GM19468 (cell line): ENCODE measurements around the gene GPR39.

Source experiments
- ATAC-seq: cut with Tn5 transposase; IDR thresholded peaks from one replicate; pipeline ENCODE4 v1.9.1; 2021; ENCODE audit warnings: mild to moderate bottlenecking, moderate library complexity, moderate number of reproducible peaks; ENCODE audit not compliant: unreplicated experiment; ENCODE audit errors: extremely low read depth

GPR39 gene

DNA sequence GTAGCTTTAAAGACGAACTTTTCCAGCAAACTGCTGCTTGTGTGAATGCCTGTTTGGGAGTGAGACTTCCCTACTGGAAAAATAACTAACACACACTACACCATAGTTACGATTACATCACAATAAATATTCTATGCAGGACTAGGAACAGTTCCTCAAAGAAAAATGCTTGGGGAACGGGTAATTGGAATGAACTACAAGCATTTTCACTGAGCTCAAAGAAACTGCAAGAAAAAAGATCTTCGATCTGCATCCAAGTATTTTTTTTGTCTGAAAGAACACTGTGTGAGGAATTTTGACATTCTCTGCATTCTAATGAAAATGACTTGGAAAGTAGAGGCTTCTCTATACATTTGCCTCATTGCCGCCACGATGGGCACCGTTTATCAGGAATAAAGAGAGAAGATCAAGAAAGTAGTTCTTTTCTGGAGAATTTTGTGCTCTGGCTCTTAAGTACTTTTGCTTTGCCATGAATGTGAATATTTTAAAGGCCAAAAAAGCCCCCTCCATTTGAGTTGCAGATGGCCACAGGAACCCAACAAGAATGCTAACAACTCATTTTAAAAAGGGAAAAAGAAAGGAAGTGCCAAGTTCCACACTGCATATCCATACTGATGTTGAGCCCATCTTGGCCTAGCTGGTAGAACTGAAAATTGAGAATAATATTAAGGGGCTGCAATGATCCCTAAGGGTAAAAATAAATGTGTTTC lies 239.8 kb downstream of the GPR39 start:
- ATAC-seq = no peak

- ATAC-seq = no peak
Measured at GRCh38 chr2:132659331-132659730, 242.7 kb downstream of the GPR39 start.

- ATAC-seq = no peak
Measured at GRCh38 chr2:132662732-132663131, 246.1 kb downstream of the GPR39 start.

- no peak for ATAC-seq
Measured at GRCh38 chr2:132664096-132664495, 247.5 kb downstream of the GPR39 start.

DNA sequence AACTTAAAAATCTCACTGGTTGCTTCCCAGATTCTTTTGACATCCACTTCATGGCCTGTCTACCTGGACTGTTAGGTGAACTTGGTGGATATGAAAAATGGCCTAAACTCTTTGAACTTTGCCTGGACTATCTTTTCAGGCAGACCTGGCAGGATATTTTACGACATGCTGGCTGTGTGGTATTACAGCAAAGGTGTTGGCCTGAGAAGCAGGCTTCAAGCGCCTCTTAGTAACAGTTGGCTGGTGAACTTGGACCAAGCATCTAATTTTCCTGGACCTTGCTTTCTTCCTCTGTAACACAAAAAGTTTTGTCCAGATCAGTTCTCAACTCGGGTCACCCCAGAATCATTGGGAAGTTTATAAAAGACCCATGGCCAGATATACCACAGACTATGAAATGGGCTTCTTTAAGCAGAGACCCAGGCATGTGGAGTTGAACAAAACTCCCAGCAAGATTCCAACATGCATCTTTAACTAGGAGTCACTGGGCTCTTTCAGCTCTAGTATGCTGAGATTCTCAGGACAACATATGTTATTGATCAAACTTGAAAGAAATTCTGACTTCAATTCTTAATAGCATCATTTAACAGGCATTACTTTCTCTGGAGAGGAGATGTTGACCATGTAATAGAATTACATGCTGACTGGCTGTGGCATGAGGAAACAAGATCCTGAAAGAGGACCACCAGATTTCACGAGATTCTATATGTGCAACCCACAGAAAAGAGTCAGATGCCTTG lies 249.0 kb downstream of the GPR39 start:
- no peak for ATAC-seq

- ATAC-seq = no peak
Measured at GRCh38 chr2:132667706-132668105, 251.1 kb downstream of the GPR39 start.

- ATAC-seq = no peak
Measured at GRCh38 chr2:132668189-132668823, 251.7 kb downstream of the GPR39 start.

DNA sequence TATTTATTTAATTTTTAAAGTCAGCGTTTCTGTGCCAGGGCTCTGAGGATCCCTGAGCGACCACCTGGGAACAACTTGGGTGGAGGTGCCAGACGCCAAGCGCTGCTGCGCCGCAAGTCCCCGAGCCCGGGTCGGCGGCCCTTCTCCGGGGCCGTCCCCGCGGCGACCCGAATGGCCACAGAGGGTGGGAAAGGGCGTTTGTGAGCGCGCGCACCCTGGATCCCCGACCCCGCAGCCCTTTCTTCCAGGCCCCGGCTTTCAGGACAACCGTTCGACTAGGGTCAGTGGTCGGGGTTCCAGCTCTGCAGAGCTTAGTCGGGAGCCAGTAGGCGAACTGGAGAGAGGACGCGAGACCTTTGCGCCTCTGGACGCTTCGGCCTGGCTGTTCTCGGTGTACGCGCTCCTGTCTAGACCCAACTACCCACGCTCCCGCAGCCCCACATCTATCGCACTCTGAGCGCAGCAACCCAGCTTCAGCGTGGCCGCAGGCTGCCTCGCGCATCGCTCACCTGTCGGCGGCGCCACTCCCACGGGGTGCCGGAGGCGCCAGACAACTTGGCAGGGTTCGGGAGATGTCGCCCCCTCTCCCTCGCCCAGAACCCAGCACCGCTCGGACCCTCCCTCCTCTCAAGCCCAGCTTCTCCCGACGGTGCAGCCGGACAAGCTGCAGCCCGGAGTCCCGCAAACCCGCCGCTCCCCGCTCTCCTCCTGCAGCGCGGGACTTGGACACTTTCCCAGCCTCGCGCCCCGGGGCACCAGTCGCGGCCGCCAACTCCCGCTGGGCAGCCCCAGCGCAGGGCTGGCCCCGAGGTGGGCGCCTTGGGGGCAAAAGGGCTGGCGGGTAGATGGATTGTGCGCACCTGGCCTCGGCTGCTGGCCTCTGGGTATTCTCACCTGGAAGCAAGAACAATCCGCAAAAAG lies 252.6 kb downstream of the GPR39 start:
- ATAC-seq = no peak

GRCh38 chr2:132669908-132670495 lies 253.4 kb downstream of the GPR39 start, which contains the start of gene LYPD1:
Gene LYPD1, minus strand, starts transcription at chr2:132670205. Its CDS starts 273 bp downstream, at chr2:132669932.
- no peak for ATAC-seq

- ATAC-seq = no peak
Measured at GRCh38 chr2:132670496-132671150, 254.0 kb downstream of the GPR39 start.

- no peak for ATAC-seq
Measured at GRCh38 chr2:132671151-132671835, 254.7 kb downstream of the GPR39 start.

DNA sequence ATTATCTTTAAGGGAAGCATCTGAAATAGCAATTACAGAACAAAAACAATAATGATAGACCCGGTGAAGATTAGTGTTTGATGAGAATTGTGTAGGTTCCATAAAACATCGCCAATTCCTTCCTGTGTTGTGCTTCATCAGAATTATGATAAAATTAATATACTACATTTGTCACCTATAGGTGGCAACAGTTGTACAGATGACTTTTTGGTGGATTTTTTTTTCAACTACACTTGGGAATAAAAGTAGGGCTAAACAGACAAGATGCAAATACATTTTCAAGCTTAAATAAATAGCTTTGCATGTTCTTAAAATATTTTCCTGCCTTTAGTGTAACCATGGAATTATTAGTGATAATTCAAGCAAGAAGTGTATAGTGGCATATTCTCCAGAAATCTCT lies 260.4 kb downstream of the GPR39 start:
- no peak for ATAC-seq

DNA sequence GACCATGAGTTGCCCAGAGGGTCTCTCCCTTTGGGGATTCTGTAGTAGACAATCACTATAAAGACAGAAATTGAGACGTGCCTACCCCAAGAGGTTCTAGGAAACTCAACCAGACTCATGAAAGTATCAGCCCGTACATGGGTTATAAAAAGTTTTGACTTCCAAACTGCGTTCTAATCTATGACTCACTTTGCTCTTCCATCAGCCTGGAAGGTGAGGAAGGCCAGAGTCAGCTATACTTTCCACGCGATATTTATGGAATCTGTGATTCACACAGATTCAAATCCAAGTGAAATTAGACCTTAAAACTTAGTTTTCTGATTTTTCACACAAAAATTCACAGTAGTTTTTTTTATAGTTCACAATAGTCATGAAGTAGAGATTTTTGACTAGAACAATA lies 261.1 kb downstream of the GPR39 start:
- ATAC-seq = no peak

DNA sequence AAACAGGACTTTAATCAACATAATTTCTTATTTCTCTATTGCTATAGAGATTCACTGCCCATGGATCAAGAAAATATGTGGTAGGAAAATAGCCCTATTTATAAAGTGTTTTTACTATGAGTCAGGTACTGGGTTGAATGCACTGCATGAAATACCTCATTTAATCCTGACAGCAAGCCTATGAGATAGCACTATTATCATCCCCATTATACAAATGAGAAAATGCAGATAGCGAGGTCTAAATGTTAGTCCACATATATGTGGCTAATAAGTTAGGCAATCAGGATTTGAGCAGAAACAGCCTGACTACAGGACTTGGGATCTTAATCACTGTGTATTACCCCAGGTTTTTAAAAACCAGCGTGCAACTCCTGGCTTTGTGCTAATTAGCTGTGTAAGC lies 261.9 kb downstream of the GPR39 start:
- ATAC-seq = no peak

- no peak for ATAC-seq
Measured at GRCh38 chr2:132680544-132680943, 263.9 kb downstream of the GPR39 start.

DNA sequence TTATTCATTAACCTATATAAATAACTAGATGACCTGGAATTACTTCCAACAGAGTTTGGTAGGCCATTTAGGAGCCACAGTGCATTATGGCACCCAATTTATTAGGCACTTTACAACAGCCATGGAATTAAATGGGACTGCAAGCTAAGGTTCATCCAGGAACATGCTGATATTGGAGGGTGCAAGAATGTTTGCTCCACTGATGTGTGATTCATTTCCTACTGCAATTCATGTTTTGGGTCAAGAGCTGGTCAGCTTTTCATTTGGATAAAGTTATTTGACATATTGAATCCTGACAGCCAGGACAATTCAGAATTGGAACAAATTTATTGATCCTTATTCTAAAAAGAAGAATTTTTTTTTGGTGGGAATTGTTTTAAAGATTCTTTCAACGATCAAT lies 265.2 kb downstream of the GPR39 start:
- ATAC-seq = no peak

DNA sequence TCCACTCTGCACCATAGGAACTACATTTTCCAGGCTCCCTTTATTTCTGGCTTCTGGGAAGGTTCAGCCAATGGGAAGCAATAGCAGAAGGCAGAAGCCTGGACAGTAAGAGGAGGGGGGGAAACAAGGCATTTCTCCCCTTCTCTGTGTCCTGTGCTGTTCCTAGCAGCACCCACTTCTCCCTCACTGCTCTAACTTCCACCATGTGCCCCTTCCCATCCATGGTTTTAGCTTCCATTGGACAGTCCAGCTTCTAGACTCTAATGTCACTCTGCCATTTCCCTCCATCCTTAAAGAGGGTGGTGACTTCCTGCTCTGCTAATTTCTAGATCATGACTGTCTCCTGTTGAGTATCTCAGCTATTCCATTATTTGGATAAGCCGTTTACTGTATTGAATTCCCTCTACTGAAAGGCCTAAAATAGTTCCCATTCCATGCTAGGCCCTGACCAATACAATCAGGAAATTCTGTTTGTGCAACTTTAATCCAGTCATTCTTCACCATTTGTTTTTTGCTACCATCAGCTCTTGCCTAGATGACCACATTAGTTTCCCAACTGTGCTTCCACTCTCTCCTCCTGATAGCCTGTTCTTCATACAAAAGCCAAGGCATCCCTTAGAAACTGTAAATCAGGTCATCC lies 274.2 kb downstream of the GPR39 start:
- ATAC-seq = no peak

- no peak for ATAC-seq
Measured at GRCh38 chr2:132691556-132691955, 275.0 kb downstream of the GPR39 start.
